Measurements from ENCODE around the gene HES5.

- no peak for TF ChIP-seq CTCF (IDR thresholded peaks at IDR 0.05 in 8 of 11, conservative IDR thresholded peaks at IDR 0.05 in 3 of 11)
- no peak for TF ChIP-seq POLR2AphosphoS5 (IDR thresholded peaks at IDR 0.05)
These were observed 8.3 kb upstream of the HES5 start for GRCh38 chr1:2538376-2538775.

Data from spleen (tissue), 7 donors.